Right forelimb (tissue), 1 donor: ENCODE measurements around the gene MAGT1.
"Not testable (repeated sequence)": the region's sequence is repeated elsewhere in the genome, so short reads cannot be mapped to it uniquely, and the experiment has no call there.

Experiments
- DNase-seq: peaks from one replicate; pipeline ENCODE4 v3.0.0-alpha.2; 2018

MAGT1 gene

GRCh38 chrX:77821989-77822388 is 73.2 kb downstream of the MAGT1 start:
- DNase-seq, result not testable (repeated sequence)

DNA sequence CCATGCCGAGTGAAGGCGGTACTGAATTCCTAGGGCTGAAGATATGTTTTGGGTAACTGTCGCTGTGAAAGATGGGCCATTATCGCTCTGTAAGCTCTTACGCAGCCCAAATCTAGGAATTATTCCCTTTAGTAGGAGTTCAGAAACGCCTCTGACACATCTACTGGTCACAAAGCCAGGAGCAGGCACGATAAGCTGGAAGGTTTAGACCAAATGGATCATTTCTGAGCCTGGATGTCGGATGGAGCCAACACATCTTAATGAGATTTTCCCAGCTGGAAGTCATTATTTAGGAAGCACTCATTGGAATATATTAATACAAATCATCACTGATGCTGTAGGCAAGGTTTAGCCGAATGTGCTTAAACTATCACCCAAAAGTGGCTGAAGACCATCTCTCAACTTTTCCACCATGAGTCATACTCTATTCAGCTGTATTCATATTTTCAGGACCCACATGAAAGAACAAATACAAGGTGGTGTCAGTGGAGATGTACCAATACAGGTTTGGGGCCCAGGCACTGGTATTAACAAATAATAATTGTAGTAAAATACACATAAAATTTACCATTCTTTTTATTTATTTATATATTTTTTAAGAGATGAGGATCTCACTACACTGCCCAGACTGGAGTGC is 75.0 kb downstream of the MAGT1 start:
- DNase-seq, result no peak

- DNase-seq, result no peak
Observed at GRCh38 chrX:77814210-77814609, 81.0 kb downstream of the MAGT1 start.

DNA sequence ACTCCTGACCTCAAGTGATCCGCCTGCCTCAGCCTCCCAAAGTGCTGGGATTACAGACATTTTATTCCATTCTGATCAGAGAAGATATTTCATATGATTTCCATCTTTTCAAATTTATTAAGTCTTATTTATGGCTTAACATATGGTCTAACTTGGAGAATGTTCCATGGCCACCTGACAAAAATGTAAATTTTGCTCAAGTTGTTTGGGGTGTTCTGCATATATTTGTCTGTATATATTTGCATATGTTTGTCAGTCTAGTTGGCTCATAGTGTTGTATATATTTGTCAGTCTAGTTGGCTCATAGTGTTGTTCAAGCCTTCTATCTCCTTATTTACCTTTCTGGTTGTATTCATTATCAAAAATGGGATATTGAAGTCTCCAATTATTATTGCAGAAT is 93.0 kb downstream of the MAGT1 start:
- DNase-seq, result no peak

GRCh38 chrX:77795124-77795523 is 100.1 kb downstream of the MAGT1 start:
- DNase-seq, result no peak

DNA sequence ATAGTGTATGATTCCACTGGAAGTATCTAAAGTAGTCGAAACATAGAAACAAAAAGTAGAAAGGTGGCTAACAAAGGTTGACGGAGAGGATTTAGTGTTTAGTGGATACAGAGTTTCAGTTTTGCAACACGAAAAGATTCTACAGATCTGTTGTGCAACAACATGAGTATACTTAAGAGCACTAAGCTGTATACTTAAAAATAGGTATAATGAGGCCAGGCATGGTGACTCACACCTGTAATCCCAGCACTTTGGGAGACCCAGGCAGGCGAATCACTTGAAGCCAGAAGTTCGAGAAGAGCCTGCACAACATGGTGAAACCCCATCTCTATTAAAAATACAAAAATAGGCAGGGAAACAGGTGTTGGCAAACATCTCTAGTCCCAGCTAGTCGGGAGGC is 101.3 kb downstream of the MAGT1 start:
- DNase-seq, result no peak

DNA sequence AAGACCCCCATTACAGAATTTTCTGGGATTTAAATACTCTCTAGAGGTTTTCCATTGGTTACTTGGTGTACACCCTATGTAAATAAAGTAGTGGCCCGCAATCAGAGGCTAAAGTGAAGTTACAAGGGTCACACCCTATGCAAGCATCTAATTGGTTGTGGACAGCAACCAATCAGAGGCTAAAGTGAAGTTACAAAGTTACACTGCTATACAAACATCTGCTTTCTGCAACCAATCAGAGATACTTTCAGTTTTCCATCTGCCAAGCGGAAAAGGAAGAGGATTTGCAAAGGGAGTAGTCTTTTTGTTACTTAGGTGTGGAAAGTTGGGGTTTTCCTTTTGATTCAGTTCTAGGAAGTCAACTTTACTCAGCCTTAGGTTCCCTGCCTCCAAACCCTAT is 107.2 kb downstream of the MAGT1 start:
- no peak for DNase-seq

DNA sequence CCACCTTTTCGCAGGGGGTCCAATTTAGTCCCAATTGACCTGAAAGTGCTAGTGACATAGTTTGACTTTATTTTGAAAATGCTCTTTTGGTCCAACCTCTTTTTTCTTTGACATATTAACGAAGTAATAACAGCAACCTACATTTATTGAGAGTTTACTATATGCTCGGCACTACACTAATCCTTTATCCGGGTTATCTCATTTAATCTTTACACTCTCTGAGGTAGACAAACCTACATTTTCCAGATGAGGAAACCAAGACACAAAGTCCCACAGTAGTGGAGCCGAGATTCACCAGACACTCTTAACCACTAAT is 108.9 kb downstream of the MAGT1 start:
- DNase-seq, result no peak

DNA sequence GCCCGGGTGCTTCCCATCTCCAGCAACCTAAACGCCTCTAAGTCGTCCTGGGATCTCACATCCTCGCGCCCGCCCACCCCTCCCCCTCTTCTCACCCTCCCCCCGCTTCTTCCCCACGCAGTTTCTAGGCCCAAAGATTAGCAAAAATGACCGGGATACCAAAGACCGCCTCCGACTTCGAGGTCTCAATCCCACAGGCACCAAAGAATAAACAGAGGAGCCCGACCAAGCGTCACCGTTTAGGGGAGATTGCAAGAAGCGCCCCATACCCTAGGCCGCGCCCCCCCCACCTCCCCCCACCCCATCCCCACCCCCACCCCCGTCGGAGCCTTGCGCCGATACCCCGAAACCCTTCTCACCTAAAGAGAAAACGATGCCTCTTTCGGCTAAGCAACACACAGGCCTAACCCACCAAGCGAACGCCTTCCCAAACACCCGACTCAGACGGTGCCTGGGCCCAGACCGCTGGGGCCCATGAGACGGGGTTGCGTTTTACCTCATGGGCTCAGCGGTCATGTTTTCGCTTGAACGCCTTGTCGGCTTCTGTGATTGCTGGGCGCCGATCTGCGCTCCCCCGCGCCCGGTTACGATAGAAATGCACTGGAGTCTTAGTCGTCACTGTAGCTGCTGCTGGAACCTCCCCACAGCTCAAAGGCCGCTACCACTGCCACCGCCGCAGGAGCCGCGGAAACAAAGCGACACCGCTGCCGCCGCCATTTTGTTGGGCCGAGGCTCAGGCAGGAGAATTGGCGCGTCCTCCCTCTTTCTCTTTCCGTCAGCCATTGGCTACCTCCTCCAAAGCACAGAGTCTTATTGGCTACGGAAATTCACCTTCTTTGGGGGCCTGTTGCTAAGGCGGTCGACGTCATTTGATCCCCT is 109.5 kb downstream of the MAGT1 start, which contains the start of gene ATRX:
Gene ATRX (minus strand): TSS at position 731 of the 879 bp plus-strand sequence. CDS start 215 bp downstream, at position 516.
- DNase-seq, result peak; percentile 82

DNA sequence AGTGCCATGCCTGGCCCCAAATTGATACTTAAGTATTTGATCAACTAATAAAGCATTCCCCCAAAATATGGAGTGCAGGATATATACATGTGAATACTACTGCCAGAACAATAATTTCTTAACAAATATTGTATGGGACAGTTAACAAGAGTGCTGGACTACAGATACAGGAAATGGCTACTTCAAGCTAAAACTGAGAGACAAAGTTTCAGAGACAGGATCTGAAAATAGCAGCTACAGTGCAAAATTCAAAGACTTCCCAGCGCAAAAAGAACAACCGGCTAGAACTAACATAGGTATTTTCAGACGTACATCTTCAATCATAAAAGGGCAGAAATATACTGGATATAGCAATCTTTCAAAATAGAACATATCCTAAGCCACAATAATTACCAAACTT is 115.5 kb downstream of the MAGT1 start:
- no peak for DNase-seq

DNA sequence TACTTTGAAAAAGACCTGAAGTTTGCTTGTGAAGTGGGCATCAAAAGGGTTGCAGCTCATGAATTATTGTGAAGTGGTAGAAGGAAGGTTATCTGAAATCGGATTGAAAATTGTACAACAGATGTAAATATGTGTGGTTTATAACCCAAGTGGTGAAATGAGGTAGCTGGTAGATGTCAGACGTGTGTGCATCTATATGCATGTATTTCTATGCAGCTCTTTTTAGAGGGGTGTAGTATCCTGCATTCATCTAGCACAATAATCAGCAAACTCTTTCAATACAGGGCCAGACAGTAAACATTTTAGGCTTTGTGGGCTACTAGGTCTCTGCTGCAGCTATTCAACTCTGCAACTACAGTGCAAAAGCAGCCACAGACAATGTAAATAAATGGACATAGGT is 118.6 kb downstream of the MAGT1 start:
- DNase-seq, result no peak
